Measurements from ENCODE around the gene LAMC2. TPM values are rescaled to one million over a fixed set of nuclear protein-coding genes. Genes with fewer than 3 reads are reported as not detected.

Gene LAMC2
- total RNA-seq, 4 donors from 2014 or later, result 2.4 to 4.2 (median 2.8) TPM

GRCh38 chr1:183197762-183198161, 11.7 kb downstream of the LAMC2 start:
- no peak for TF ChIP-seq CTCF (IDR thresholded peaks at IDR 0.05; ENCODE audit: low read depth)

- TF ChIP-seq CTCF (IDR thresholded peaks at IDR 0.05; ENCODE audit: low read depth), result no peak
Observed at GRCh38 chr1:183198463-183198862, 12.4 kb downstream of the LAMC2 start.

GRCh38 chr1:183199304-183199703, 13.2 kb downstream of the LAMC2 start:
- TF ChIP-seq CTCF (IDR thresholded peaks at IDR 0.05; ENCODE audit: low read depth), result no peak

GRCh38 chr1:183200451-183200850, 14.4 kb downstream of the LAMC2 start:
- TF ChIP-seq CTCF (IDR thresholded peaks at IDR 0.05; ENCODE audit: low read depth), result no peak

GRCh38 chr1:183203094-183203493, 17.0 kb downstream of the LAMC2 start:
- TF ChIP-seq CTCF (IDR thresholded peaks at IDR 0.05; ENCODE audit: low read depth), result no peak

GRCh38 chr1:183205196-183205781, 19.2 kb downstream of the LAMC2 start:
- TF ChIP-seq CTCF (IDR thresholded peaks at IDR 0.05; ENCODE audit: low read depth), result no peak

GRCh38 chr1:183206538-183207122, 20.6 kb downstream of the LAMC2 start:
- no peak for TF ChIP-seq CTCF (IDR thresholded peaks at IDR 0.05; ENCODE audit: low read depth)

All from subcutaneous adipose tissue (tissue), 4 donors.